ENCODE results near the gene ARL8A. TPM values are rescaled to one million over a fixed set of nuclear protein-coding genes. Genes with fewer than 3 reads are reported as not detected.

The ARL8A gene
- total and polyA plus RNA-seq, 4 donors: 8.4 to 25.7 (median 20.2) TPM

DNA sequence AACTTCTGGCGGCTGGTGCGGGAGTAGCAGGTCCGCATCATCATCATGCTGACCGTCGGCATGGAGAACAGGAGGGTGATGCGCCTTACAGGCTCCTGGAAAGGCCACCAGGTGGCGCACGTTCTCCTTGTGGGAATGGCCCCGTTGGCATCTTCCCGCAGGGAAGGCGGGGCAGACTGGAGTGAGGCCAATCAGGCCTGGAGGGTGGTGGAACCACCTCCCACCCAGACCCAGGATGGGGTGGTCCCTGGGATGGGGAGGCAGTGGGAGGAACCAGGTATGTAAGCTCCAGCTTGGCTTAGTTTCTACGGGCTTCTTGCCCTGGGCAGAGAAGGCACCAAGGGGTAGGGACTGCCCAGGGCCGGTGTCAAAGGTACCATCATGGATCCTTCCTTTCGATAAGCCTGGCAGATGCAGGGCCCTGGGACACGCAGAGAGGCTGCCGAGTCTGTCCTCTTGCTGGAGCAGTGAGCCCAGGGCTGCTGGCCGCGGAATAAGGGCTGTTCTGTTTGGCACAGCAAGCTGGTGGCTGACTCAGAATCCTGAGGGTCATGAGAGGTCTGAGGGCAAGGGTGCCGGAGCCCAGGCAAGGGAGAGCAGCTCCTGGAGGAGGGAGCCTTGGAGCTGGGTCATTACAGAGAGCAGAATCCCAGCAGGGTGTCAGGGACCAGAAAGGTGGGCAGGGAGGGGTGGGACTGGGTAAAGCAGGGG, 40.4 kb upstream of the ARL8A start:
- TF ChIP-seq, protein P1, sequence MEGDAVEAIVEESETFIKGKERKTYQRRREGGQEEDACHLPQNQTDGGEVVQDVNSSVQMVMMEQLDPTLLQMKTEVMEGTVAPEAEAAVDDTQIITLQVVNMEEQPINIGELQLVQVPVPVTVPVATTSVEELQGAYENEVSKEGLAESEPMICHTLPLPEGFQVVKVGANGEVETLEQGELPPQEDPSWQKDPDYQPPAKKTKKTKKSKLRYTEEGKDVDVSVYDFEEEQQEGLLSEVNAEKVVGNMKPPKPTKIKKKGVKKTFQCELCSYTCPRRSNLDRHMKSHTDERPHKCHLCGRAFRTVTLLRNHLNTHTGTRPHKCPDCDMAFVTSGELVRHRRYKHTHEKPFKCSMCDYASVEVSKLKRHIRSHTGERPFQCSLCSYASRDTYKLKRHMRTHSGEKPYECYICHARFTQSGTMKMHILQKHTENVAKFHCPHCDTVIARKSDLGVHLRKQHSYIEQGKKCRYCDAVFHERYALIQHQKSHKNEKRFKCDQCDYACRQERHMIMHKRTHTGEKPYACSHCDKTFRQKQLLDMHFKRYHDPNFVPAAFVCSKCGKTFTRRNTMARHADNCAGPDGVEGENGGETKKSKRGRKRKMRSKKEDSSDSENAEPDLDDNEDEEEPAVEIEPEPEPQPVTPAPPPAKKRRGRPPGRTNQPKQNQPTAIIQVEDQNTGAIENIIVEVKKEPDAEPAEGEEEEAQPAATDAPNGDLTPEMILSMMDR (IDR thresholded peaks at IDR 0.05; ENCODE audit: low read depth, low read length, missing input control): peak; percentile 78
- TF ChIP-seq FOXA1 (IDR thresholded peaks at IDR 0.05) (no peak), RAD21 (IDR thresholded peaks at IDR 0.05) (peak; percentile 67 to 83)
- TF ChIP-seq, protein P2, sequence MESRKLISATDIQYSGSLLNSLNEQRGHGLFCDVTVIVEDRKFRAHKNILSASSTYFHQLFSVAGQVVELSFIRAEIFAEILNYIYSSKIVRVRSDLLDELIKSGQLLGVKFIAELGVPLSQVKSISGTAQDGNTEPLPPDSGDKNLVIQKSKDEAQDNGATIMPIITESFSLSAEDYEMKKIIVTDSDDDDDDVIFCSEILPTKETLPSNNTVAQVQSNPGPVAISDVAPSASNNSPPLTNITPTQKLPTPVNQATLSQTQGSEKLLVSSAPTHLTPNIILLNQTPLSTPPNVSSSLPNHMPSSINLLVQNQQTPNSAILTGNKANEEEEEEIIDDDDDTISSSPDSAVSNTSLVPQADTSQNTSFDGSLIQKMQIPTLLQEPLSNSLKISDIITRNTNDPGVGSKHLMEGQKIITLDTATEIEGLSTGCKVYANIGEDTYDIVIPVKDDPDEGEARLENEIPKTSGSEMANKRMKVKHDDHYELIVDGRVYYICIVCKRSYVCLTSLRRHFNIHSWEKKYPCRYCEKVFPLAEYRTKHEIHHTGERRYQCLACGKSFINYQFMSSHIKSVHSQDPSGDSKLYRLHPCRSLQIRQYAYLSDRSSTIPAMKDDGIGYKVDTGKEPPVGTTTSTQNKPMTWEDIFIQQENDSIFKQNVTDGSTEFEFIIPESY (IDR thresholded peaks at IDR 0.05): no peak
- DNase-seq (ENCODE audit: low spot score): peak; percentile 79
- 20% methylated on average over 19 of the region's 19 CpGs for WGBS
- H3K4me1 ChIP-seq (ENCODE audit: control insufficient read depth in 4 of 4, insufficient read depth in 4 of 4, low read length in 3 of 4): peaks cover 0 to 2% (median 0%) of the 10 kb centered on the region in 4 donors
- no peaks in the 10 kb centered on the region for H3K36me3 ChIP-seq (ENCODE audit: control insufficient read depth in 4 of 4, insufficient read depth in 3 of 4, low read depth in 1 of 4, low read length in 3 of 4)
- H3K4me3 ChIP-seq (ENCODE audit: low read depth in 1 of 3, low read length in 3 of 3): no peak overlapping the region
- H3K27me3 ChIP-seq (ENCODE audit: control insufficient read depth in 4 of 4, insufficient read depth in 4 of 4, low read length in 3 of 4): no peaks in the 10 kb centered on the region
- no peaks in the 10 kb centered on the region for H3K9me3 ChIP-seq (ENCODE audit: control insufficient read depth in 4 of 4, low read length in 3 of 4)
- no peak overlapping the region for H3K9ac ChIP-seq (ENCODE audit: low read depth in 1 of 2, low read length in 2 of 2)
- H3K27ac ChIP-seq (ENCODE audit: low read depth in 1 of 2, low read length in 2 of 2): no peak overlapping the region

DNA sequence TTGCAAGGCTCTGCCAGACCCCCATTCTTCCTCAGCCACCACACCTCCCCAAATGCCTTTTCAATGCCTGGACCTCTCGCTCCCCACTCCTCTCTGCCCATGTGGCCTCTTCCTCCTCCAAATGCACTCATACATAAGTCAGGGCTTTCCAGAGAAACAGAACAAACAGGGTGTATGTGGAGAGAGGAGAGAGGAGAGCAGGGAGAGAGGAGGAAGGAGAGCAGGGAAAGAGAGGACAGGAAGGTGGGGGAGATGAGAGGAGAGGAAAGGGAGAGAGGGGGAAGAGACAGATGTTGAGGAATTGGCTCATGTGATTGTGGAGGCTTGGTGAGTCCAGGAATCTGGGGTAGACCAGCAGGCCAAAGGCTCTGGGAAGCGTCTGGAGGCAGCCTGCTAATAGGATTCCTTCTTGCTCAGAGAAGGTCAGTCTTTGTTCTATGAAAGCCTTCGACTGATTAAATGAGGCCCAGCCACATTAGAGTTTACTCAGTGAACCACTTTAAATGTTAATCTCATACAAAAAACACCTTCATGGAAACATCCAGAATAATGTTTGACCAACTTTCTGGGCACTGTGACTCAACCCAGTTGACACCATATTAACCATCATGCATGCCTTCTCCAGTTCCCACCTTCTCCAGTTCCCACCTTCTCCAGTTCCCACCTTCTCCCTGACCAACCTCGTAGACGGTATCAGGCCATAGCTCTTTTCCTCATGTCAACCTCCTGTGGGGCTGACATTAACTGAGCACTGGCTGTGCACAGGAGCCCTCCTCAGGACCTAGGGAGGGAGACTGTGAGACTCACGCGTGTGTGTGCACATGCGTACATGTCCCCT, 37.7 kb upstream of the ARL8A start:
- H3K9ac ChIP-seq (ENCODE audit: low read depth in 1 of 2, low read length in 2 of 2): no peak overlapping the region
- H3K4me1 ChIP-seq (ENCODE audit: control insufficient read depth in 4 of 4, insufficient read depth in 4 of 4, low read length in 3 of 4): no peaks in the 10 kb centered on the region
- 94% methylated on average over 8 of the region's 8 CpGs for WGBS
- no peak for DNase-seq (ENCODE audit: low spot score)
- no peaks in the 10 kb centered on the region for H3K36me3 ChIP-seq (ENCODE audit: control insufficient read depth in 4 of 4, insufficient read depth in 3 of 4, low read depth in 1 of 4, low read length in 3 of 4)
- no peak overlapping the region for H3K4me3 ChIP-seq (ENCODE audit: low read depth in 1 of 3, low read length in 3 of 3)
- H3K27ac ChIP-seq (ENCODE audit: low read depth in 1 of 2, low read length in 2 of 2): no peak overlapping the region
- TF ChIP-seq, protein P2 (IDR thresholded peaks at IDR 0.05): no peak
- TF ChIP-seq JUND (IDR thresholded peaks at IDR 0.05): no peak
- no peak for TF ChIP-seq RXRA (IDR thresholded peaks at IDR 0.05)
- no peak for TF ChIP-seq SP1 (IDR thresholded peaks at IDR 0.05)
- no peak for TF ChIP-seq RAD21 (IDR thresholded peaks at IDR 0.05)
- no peak for TF ChIP-seq HNF4G (IDR thresholded peaks at IDR 0.05)
- TF ChIP-seq, protein P3, sequence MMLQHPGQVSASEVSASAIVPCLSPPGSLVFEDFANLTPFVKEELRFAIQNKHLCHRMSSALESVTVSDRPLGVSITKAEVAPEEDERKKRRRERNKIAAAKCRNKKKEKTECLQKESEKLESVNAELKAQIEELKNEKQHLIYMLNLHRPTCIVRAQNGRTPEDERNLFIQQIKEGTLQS (IDR thresholded peaks at IDR 0.05): no peak
- TF ChIP-seq FOXA2 (IDR thresholded peaks at IDR 0.05): no peak
- TF ChIP-seq GABPA (IDR thresholded peaks at IDR 0.05 in 1 of 2, conservative IDR thresholded peaks at IDR 0.05 in 1 of 2): no peak
- TF ChIP-seq EGR1 (IDR thresholded peaks at IDR 0.05; ENCODE audit: low read depth in 2 of 2): no peak
- TF ChIP-seq TAF1 (conservative IDR thresholded peaks at IDR 0.05): no peak
- H3K9me3 ChIP-seq (ENCODE audit: control insufficient read depth in 4 of 4, low read length in 3 of 4): no peaks in the 10 kb centered on the region
- H3K27me3 ChIP-seq (ENCODE audit: control insufficient read depth in 4 of 4, insufficient read depth in 4 of 4, low read length in 3 of 4): no peaks in the 10 kb centered on the region
